Measurements from ENCODE around the gene TPP2. TPM values are rescaled to one million over a fixed set of nuclear protein-coding genes. Genes with fewer than 3 reads are reported as not detected.

TPP2 gene
- total RNA-seq, 2 experiments from 2014 or later = 78.0 to 87.1 TPM

DNA sequence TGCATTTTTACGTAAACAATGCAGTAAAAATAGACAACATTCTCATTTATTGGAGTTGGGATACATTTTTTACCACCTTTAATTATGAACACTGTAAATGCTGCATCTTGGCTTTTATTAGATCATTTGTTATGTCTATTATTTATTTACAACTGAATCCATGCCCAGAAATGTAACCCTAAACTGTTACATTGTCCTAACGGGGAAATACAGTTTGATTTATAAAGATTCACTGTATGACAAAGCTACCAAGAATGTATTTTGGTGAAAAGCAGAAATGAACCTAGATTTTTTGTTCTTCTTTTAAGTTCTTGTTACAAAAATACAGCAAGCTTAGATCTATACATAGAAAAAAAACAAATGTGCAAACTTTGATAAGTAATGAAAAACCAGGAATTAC, 97.0 kb downstream of the TPP2 start:
- Mint-ChIP-seq H3K27me3 (peaks cover 19% of the 10 kb centered on the region), H3K9me3 (no peaks in the 10 kb centered on the region), H3K27ac (no peak overlapping the region), H3K4me3 (no peak overlapping the region), H3K36me3 (no peaks in the 10 kb centered on the region), H3K4me1 (no peaks in the 10 kb centered on the region)
- POLR2A ChIA-PET = no interaction called here
- DNase-seq (no peak), ATAC-seq (ENCODE audit: low read depth) (no peak)

DNA sequence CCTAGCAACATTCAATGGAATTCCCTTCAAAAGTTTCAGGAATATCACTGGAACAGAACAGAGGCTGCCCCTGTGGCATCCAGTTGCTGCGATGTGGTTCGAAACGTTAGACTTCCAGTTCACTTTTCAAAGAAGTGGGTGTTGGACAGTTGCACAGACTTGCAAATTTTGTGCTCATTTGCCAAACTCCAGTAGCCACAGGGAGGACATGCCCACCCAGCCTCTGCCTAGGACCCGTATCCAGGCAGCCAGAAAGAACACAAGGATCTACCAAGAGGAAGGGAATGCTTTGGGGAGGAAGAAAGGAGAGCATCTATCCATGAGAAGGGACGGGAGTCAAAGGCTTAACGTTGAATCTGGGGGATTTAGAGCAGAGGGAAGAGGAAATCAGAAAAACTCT, 98.2 kb downstream of the TPP2 start, which contains the start of gene METTL21C:
Gene METTL21C (minus strand): TSS at position 108 of the 400 bp plus-strand sequence. CDS start 546 bp downstream, outside the sequence.
- Mint-ChIP-seq H3K4me3 (no peak within 1 kb of the TSS), H3K27me3 (peaks cover 19% of the 10 kb centered on the region), H3K4me1 (no peaks in the 10 kb centered on the region), H3K36me3 (no peaks in the 10 kb centered on the region), H3K27ac (no peak within 1 kb of the TSS), H3K9me3 (no peaks in the 10 kb centered on the region)
- DNase-seq (no peak), ATAC-seq (ENCODE audit: low read depth) (no peak)
- POLR2A ChIA-PET = no interaction called here

DNA sequence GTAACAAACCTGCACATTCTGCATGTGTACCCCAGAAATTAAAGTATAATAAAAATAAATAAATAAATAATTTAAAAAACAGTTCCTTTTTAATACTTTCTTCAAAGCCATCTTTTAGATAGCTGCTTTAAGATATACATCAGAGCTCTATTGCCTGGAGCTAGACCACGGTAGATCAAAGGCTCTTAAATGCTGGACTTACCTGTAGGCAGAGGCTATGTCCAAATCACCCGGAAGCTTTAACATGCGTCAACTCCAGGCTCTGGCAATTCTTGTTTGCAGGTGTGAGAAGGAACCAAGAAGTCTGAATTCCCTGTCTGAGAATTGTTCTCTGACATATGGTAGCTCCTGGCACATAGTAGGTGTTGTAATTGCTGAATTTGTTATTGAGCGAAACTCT, 99.7 kb downstream of the TPP2 start:
- ATAC-seq (ENCODE audit: low read depth) (no peak), DNase-seq (no peak)
- Mint-ChIP-seq H3K9me3 (no peaks in the 10 kb centered on the region), H3K4me3 (no peak overlapping the region), H3K27me3 (peaks cover 17% of the 10 kb centered on the region), H3K4me1 (no peaks in the 10 kb centered on the region), H3K27ac (no peak overlapping the region), H3K36me3 (no peaks in the 10 kb centered on the region)
- POLR2A ChIA-PET = no interaction called here

DNA sequence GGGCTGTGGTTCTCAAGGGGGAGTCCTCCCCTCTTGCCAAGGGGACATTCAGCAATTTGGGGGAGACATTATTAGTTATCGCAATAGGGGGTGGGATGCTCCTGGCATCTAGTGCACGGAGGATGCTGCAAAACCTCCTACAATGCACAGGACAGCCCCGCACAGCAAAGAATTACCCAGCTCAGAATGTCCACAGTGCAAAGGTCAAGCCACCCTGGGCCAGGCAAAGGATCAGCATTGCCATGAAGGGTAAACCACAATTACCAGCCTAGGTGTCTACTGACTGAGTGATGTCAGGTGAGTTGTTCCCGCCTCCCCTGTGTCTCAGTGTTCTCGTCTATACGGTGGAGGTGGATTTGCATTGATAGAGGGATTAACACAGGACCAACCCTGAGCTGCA, 100.5 kb downstream of the TPP2 start:
- no peak overlapping the region for H3K4me3 Mint-ChIP-seq
- POLR2A ChIA-PET = interaction anchor here (0.6 kb wide), 1 partner anchor 18 kb away, joined by 3 read pairs; no protein-coding TSS in a partner anchor

DNA sequence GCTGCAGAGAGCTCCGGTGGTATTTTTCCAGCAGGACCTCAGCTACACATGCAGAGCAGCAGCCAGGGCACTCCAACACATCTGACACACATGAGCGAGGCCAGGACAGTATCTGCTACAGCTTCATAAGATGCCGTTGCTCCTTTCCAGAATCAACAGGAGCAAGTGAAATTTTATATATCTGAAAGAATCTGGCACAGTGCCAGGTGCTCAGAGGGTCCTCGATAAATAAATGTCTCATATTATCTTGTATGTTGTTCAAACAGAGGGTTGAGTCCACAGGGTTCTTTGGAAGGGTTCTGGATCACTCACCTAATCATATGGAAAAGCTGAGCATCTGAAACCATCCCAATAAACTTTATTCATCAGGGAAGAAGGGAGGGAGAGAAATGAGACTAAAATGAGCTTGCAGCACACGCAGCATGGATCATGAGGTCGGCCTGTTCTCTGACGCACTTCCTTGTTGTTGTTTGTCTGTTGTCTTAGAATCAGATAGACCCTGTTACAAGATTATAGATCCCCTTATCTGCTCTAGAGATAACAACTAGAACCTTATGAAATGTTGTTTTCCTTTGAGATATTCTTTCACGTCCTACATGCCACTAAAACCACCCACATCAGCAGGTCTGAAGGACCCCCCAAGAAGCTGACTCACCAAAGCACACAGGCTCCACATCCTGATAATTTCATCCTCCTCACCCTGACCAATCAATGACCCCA, 101.3 kb downstream of the TPP2 start:
- Mint-ChIP-seq H3K4me3 (no peak overlapping the region), H3K27me3 (peaks cover 10% of the 10 kb centered on the region), H3K27ac (no peak overlapping the region), H3K4me1 (no peaks in the 10 kb centered on the region), H3K36me3 (no peaks in the 10 kb centered on the region), H3K9me3 (no peaks in the 10 kb centered on the region)
- ATAC-seq (ENCODE audit: low read depth) = no peak
- POLR2A ChIA-PET = interaction anchor here (0.6 kb wide), 1 partner anchor 17 kb away, joined by 3 read pairs; no protein-coding TSS in a partner anchor
- DNase-seq = no peak

More for the DNA sequence above, 100.5 kb downstream of the TPP2 start:
- DNase-seq (no peak), ATAC-seq (ENCODE audit: low read depth) (no peak)
- H3K4me1 Mint-ChIP-seq = no peaks in the 10 kb centered on the region
- no peak overlapping the region for H3K27ac Mint-ChIP-seq
- no peaks in the 10 kb centered on the region for H3K36me3 Mint-ChIP-seq
- no peaks in the 10 kb centered on the region for H3K9me3 Mint-ChIP-seq
- peaks cover 11% of the 10 kb centered on the region for H3K27me3 Mint-ChIP-seq

DNA sequence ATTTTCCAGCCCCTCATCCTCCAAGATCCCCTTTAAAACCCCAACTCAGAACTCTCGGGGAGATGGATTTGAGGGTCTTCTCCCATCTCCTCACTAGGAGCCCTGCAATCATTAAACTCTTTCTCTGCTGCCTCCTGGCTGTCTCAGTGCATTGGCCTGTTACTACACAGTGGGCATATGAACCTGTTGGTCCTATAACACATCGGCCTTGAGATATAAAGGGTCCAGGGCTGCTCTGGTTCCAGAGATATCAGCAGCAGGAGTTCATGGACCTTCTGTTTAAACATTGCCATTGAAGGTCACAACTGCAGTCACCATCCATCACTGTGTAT, 101.8 kb downstream of the TPP2 start:
- POLR2A ChIA-PET = no interaction called here
- peaks cover 6% of the 10 kb centered on the region for H3K27me3 Mint-ChIP-seq
- no peaks in the 10 kb centered on the region for H3K36me3 Mint-ChIP-seq
- no peak for ATAC-seq (ENCODE audit: low read depth)
- DNase-seq = no peak
- no peaks in the 10 kb centered on the region for H3K9me3 Mint-ChIP-seq
- H3K27ac Mint-ChIP-seq = no peak overlapping the region
- H3K4me1 Mint-ChIP-seq = no peaks in the 10 kb centered on the region
- H3K4me3 Mint-ChIP-seq = no peak overlapping the region

DNA sequence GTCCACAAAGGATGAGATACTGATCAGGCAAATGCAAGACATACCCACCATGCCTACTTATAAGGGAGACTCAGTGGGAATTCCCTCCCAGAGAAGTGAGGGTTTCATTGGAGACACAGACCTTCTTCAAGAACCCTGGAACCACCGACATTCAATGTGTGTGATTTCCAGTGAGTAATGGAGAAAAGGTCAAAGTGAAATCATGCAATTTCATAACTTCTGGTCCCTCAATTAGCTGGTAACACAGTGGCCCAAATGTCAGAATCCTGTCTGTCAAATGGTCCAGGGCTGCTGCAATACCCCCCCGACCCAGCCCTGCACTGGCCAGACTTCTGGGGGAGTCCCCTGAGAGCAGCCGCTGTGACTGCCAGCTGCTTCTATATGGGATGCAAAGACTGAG, 102.7 kb downstream of the TPP2 start:
- Mint-ChIP-seq H3K4me3 (no peak overlapping the region), H3K9me3 (no peaks in the 10 kb centered on the region)

DNA sequence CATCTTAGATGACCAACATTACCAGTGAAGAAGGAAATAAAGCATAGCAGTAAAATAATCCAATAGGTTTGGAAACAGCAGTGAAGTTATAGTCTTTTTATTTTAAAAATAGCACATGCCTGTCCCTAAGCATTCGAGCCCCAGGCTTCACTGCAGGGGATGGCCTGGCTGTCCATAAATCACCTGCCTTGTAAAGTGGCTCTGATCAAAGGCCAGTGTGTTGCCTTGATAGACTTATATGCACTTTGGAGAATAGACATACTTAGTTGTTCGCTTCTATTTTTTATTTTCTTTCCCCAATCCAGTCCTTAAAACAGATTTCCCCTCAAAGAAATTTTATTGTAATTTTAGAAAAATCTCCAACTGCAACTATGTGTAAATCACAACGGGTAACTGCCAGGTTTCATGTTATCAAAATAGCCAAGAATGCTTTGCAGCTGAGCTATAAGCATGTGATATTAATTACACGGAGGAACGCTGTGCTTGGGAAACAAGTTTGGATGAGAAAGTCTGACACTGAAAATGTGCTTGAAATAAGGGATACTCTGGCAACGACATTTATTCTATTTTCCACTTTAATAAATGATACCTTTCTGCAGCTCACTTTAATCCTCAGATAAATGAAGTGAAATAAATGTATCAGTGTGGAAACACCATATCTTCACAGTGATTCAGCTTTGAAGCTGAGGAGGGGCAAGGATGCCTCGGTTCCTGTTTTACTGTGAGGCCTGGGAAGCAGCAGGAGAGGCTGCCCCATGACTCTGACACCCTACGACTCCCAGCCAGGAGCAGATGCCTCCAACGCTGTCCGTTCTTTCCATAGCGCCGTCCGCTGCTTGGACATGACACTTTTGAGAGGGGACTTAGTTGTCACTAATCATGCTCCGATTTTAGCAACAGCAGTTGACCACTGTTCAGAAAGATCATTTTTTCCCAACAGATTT, 103.6 kb downstream of the TPP2 start:
- ATAC-seq (ENCODE audit: low read depth) = no peak

More for the DNA sequence above, 102.7 kb downstream of the TPP2 start:
- no peaks in the 10 kb centered on the region for H3K36me3 Mint-ChIP-seq
- no peaks in the 10 kb centered on the region for H3K4me1 Mint-ChIP-seq
- no peak overlapping the region for H3K27ac Mint-ChIP-seq
- ATAC-seq (ENCODE audit: low read depth) (no peak), DNase-seq (no peak)
- peaks cover 5% of the 10 kb centered on the region for H3K27me3 Mint-ChIP-seq
- POLR2A ChIA-PET = no interaction called here

DNA sequence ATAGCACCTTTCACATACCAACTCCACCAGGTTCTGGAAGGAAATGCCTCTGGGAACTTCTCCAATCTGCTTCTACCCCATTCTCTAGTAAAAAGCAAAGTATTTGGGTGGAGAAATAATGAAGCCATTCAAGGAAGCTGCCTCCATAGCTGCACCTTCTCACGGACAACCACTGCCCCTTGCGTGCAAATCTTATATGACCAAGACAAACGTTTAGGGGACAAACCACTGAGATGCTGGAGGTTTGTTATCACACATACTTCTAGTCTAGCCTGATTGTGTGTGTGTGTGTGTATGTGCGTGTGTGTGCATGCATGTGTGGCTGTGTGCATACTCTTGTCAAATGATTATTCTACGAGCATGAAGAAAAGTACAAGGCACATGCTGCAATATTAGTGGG, 104.5 kb downstream of the TPP2 start:
- Mint-ChIP-seq H3K4me1 (no peaks in the 10 kb centered on the region), H3K4me3 (no peak overlapping the region), H3K27me3 (peaks cover 5% of the 10 kb centered on the region), H3K27ac (no peak overlapping the region), H3K9me3 (no peaks in the 10 kb centered on the region), H3K36me3 (no peaks in the 10 kb centered on the region)
- POLR2A ChIA-PET = no interaction called here
- DNase-seq (no peak), ATAC-seq (ENCODE audit: low read depth) (no peak)

More for the DNA sequence above, 103.6 kb downstream of the TPP2 start:
- Mint-ChIP-seq H3K27me3 (peaks cover 5% of the 10 kb centered on the region), H3K9me3 (no peaks in the 10 kb centered on the region), H3K36me3 (no peaks in the 10 kb centered on the region), H3K27ac (no peak overlapping the region), H3K4me3 (no peak overlapping the region), H3K4me1 (no peaks in the 10 kb centered on the region)
- POLR2A ChIA-PET = no interaction called here
- DNase-seq = no peak

DNA sequence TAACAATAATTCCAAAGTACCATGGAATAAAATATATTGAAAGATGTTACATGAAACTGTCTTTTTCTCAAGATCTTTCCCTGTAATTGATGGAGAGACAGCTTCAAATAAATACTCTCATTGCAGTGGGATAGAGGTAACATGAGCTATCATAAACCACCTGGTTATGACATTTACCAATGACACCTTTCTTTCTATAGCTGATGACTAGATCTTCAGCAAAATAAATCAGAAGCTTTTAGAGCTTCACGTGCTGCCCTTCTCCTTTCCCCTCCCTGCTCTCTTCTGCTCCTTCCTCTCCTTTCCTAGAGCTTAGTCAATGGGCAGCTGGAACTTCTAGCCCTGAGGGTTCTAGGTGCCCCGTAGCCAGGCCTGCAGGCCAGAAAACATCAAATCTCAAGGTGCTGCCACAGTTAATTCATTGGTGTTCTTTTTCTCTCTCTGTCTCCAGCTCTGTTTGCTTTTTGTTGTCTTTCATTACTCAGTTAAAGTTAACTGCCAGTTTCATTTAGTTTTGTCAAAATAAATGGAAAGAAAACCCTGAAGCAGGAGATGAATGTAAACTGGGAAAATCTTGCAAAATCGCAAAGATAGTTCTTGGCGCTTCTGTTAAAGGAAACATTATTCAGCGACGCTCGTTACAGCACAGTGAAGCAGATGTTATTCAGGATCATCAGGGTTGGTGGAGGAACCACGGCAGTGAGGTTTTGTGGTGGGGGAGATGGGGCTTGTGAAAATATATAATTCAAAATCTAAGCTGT, 106.4 kb downstream of the TPP2 start:
- POLR2A ChIA-PET = interaction anchor here (1.2 kb wide), 1 partner anchor 14 kb away, joined by 3 read pairs; no protein-coding TSS in a partner anchor

DNA sequence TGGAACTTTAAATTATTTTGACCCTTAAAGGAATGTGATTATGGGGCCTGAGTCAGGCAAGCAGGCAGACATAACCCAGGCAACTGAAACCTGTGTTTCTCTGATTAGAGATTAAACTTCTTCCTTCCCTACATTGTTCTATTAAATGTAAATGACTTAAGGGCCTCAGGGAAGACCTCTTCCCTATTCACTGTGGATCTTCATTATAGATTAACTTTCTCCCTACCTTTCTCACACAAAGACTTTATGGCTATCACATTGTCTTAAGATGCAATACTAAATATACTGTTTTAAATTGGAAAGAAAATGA, 106.9 kb downstream of the TPP2 start:
- no peaks in the 10 kb centered on the region for H3K36me3 Mint-ChIP-seq
- no peak overlapping the region for H3K4me3 Mint-ChIP-seq
- H3K27me3 Mint-ChIP-seq = peaks cover 17% of the 10 kb centered on the region
- ATAC-seq (ENCODE audit: low read depth) (no peak), DNase-seq (no peak)
- H3K4me1 Mint-ChIP-seq = no peaks in the 10 kb centered on the region
- H3K27ac Mint-ChIP-seq = no peak overlapping the region
- no peaks in the 10 kb centered on the region for H3K9me3 Mint-ChIP-seq
- POLR2A ChIA-PET = no interaction called here

More for the DNA sequence above, 106.4 kb downstream of the TPP2 start:
- Mint-ChIP-seq H3K27ac (no peak overlapping the region), H3K9me3 (no peaks in the 10 kb centered on the region), H3K4me1 (no peaks in the 10 kb centered on the region), H3K36me3 (no peaks in the 10 kb centered on the region), H3K4me3 (no peak overlapping the region), H3K27me3 (peaks cover 14% of the 10 kb centered on the region)
- ATAC-seq (ENCODE audit: low read depth) (no peak), DNase-seq (no peak)

DNA sequence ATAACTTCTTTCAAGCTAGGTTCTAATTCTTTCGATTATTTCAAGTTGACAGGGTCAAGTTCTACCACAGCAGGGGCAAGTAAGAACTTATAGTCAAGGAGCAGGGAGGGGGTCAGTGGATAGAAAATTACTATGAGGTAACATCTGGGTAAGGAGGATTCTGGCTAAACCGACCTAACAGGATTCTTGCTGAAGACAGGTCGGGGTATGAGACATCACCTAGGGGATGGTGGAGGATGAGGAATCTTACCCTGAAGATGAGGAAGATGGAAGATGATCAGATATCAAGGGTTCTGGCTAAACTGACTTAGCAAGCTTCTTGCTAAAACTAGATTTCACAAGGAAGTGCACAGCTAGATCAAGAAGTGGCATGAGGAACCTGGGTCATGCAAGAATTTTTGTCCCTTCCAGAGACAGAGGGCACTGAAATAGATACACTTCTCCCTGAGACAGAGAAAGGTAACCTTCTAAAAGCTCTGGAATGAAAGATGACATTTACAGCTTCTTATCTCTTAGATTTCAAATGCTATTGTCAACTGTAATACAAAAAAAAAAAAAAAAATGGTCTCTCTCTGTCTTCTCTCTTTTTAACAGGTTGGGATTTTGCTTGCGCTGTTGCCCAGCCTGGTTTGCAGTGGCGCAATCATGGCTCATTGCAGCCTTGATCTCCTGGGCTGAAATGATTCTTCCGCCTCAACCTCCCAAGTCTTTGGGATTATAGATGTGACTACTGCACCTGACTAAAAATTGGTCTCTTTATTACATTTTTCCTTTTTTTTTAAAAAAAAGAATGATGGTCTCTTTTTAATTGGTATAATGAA, 107.7 kb downstream of the TPP2 start:
- ATAC-seq (ENCODE audit: low read depth) (no peak), DNase-seq (no peak)
- POLR2A ChIA-PET = no interaction called here
- Mint-ChIP-seq H3K4me1 (no peaks in the 10 kb centered on the region), H3K9me3 (no peaks in the 10 kb centered on the region), H3K36me3 (no peaks in the 10 kb centered on the region), H3K27ac (no peak overlapping the region), H3K27me3 (peaks cover 23% of the 10 kb centered on the region), H3K4me3 (no peak overlapping the region)

DNA sequence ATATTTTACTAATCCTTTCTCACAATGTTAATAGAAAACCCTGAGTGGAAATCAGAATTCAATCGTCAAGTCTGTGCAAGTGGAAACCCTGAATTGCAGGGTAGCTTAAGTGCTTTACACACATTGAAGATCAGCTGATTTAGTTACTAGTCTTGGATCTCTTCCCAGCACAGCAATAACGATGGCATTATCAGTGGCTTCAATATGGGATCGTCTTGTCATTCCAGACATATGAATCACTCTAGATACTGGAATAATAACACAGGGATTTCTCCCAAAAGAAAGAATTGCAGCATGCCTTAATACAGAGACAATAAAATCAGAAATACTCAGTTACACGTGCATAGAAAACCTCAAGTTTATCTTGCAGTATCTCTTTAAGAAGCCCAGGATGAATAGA, 110.7 kb downstream of the TPP2 start:
- no peak overlapping the region for H3K27ac Mint-ChIP-seq
- H3K4me3 Mint-ChIP-seq = no peak overlapping the region
- DNase-seq (no peak), ATAC-seq (ENCODE audit: low read depth) (no peak)
- no peaks in the 10 kb centered on the region for H3K9me3 Mint-ChIP-seq
- no peaks in the 10 kb centered on the region for H3K4me1 Mint-ChIP-seq
- POLR2A ChIA-PET = no interaction called here
- peaks cover 20% of the 10 kb centered on the region for H3K27me3 Mint-ChIP-seq
- H3K36me3 Mint-ChIP-seq = no peaks in the 10 kb centered on the region
